GM12892 (cell line): ENCODE data around the gene HMGXB4.

Source experiments
- POLR2A ChIP-seq: IDR thresholded peaks from 2 replicates; pipeline ENCODE4 v1.6.1; 2011; ENCODE audit warnings: low read depth, low read length, control low read depth
- POLR2AphosphoS5 ChIP-seq: IDR thresholded peaks from 2 replicates; pipeline ENCODE4 v1.6.1; 2011; ENCODE audit warnings: low read depth, low read length, control low read depth
- TAF1 ChIP-seq: IDR thresholded peaks from 2 replicates; pipeline ENCODE4 v1.6.1; 2011; ENCODE audit warnings: low read depth, mild to moderate bottlenecking, control low read depth, low read length, borderline replicate concordance

- peak; percentile 72 for TF ChIP-seq POLR2A
- peak; percentile 49; the same call in 1 of the 2 replicates for TF ChIP-seq TAF1
- TF ChIP-seq POLR2AphosphoS5, result peak; percentile 68
Measured at GRCh38 chr22:35230839-35231584, 26.3 kb upstream of the HMGXB4 start.
